ENCODE measurements around the gene BAZ2B. TPM values are rescaled to one million over a fixed set of nuclear protein-coding genes. Genes with fewer than 3 reads are reported as not detected.

BAZ2B gene
- total RNA-seq, 1 experiment from 2014 or later: 19.9 TPM

DNA sequence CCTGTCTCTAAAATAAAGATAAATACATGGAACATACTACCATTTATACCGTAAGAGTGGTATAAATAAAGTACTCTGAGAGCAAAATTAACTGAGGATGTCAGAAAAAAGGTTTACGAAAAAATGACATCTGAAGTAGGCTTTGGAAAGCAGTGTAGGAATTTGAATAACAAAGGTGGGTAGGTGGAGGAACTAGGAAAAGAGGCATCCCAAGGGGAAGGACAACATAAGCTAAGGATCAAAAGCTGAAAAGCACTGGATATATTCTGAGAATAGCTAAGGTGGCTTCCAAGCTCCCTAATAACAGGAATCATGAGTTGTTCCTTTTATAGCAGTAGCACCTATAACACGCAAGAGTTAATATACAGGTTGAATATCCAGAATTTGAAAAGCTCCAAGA is 91.3 kb downstream of the BAZ2B start:
- no peaks in the 10 kb centered on the region for H3K27me3 ChIP-seq (ENCODE audit: insufficient read depth, low read length)
- no peaks in the 10 kb centered on the region for H3K36me3 ChIP-seq (ENCODE audit: control insufficient read depth in 1 of 2, insufficient read depth in 2 of 2, low read length in 2 of 2)
- CTCF ChIA-PET: no interaction called here
- H3K4me3 ChIP-seq (replicated peaks in 1 of 2; ENCODE audit: low read depth in 1 of 2, low read length in 2 of 2): no peak overlapping the region
- H3K79me2 ChIP-seq (ENCODE audit: insufficient read depth, low read length): no peaks in the 10 kb centered on the region
- no peak overlapping the region for H3K27ac ChIP-seq (ENCODE audit: low read depth, low read length)
- H3K4me1 ChIP-seq (ENCODE audit: control insufficient read depth in 1 of 2, insufficient read depth in 2 of 2, low read length in 2 of 2): no peaks in the 10 kb centered on the region
- no peak for TF ChIP-seq FOSL1 (IDR thresholded peaks at IDR 0.05; ENCODE audit: low read depth)
- no peak for TF ChIP-seq SRF (IDR thresholded peaks at IDR 0.05; ENCODE audit: low read depth)
- TF ChIP-seq SIN3A (IDR thresholded peaks at IDR 0.05; ENCODE audit: low read depth): no peak
- TF ChIP-seq JUND (IDR thresholded peaks at IDR 0.05): no peak
- TF ChIP-seq, protein P1, sequence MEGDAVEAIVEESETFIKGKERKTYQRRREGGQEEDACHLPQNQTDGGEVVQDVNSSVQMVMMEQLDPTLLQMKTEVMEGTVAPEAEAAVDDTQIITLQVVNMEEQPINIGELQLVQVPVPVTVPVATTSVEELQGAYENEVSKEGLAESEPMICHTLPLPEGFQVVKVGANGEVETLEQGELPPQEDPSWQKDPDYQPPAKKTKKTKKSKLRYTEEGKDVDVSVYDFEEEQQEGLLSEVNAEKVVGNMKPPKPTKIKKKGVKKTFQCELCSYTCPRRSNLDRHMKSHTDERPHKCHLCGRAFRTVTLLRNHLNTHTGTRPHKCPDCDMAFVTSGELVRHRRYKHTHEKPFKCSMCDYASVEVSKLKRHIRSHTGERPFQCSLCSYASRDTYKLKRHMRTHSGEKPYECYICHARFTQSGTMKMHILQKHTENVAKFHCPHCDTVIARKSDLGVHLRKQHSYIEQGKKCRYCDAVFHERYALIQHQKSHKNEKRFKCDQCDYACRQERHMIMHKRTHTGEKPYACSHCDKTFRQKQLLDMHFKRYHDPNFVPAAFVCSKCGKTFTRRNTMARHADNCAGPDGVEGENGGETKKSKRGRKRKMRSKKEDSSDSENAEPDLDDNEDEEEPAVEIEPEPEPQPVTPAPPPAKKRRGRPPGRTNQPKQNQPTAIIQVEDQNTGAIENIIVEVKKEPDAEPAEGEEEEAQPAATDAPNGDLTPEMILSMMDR (IDR thresholded peaks at IDR 0.05 in 2 of 3, conservative IDR thresholded peaks at IDR 0.05 in 1 of 3; ENCODE audit: borderline replicate concordance in 1 of 3, insufficient read depth in 1 of 3, low read depth in 2 of 3, low read length in 2 of 3): no peak
- TF ChIP-seq, protein P2, sequence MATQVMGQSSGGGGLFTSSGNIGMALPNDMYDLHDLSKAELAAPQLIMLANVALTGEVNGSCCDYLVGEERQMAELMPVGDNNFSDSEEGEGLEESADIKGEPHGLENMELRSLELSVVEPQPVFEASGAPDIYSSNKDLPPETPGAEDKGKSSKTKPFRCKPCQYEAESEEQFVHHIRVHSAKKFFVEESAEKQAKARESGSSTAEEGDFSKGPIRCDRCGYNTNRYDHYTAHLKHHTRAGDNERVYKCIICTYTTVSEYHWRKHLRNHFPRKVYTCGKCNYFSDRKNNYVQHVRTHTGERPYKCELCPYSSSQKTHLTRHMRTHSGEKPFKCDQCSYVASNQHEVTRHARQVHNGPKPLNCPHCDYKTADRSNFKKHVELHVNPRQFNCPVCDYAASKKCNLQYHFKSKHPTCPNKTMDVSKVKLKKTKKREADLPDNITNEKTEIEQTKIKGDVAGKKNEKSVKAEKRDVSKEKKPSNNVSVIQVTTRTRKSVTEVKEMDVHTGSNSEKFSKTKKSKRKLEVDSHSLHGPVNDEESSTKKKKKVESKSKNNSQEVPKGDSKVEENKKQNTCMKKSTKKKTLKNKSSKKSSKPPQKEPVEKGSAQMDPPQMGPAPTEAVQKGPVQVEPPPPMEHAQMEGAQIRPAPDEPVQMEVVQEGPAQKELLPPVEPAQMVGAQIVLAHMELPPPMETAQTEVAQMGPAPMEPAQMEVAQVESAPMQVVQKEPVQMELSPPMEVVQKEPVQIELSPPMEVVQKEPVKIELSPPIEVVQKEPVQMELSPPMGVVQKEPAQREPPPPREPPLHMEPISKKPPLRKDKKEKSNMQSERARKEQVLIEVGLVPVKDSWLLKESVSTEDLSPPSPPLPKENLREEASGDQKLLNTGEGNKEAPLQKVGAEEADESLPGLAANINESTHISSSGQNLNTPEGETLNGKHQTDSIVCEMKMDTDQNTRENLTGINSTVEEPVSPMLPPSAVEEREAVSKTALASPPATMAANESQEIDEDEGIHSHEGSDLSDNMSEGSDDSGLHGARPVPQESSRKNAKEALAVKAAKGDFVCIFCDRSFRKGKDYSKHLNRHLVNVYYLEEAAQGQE (IDR thresholded peaks at IDR 0.05; ENCODE audit: low read depth): no peak
- no peak for TF ChIP-seq ELF1 (IDR thresholded peaks at IDR 0.05; ENCODE audit: borderline replicate concordance, low read depth)
- no peak for TF ChIP-seq POLR2AphosphoS5 (IDR thresholded peaks at IDR 0.05; ENCODE audit: low read depth, low read length)
- no peak for TF ChIP-seq CEBPB (IDR thresholded peaks at IDR 0.05; ENCODE audit: low read depth)
- no peak for TF ChIP-seq YY1 (IDR thresholded peaks at IDR 0.05; ENCODE audit: extremely low read depth, insufficient replicate concordance, low read depth, low read length)
- TF ChIP-seq RAD21 (IDR thresholded peaks at IDR 0.05; ENCODE audit: low read depth): no peak
- TF ChIP-seq, protein P3, sequence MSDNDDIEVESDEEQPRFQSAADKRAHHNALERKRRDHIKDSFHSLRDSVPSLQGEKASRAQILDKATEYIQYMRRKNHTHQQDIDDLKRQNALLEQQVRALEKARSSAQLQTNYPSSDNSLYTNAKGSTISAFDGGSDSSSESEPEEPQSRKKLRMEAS (IDR thresholded peaks at IDR 0.05): no peak
- no peak for TF ChIP-seq ZNF274 (IDR thresholded peaks at IDR 0.05; ENCODE audit: low read depth, low read length)
- TF ChIP-seq, protein P4, sequence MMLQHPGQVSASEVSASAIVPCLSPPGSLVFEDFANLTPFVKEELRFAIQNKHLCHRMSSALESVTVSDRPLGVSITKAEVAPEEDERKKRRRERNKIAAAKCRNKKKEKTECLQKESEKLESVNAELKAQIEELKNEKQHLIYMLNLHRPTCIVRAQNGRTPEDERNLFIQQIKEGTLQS (IDR thresholded peaks at IDR 0.05): no peak
- no peak for TF ChIP-seq TCF7L2 (IDR thresholded peaks at IDR 0.05; ENCODE audit: borderline replicate concordance, extremely low read depth, insufficient read depth, insufficient read length)
- TF ChIP-seq, protein P5, sequence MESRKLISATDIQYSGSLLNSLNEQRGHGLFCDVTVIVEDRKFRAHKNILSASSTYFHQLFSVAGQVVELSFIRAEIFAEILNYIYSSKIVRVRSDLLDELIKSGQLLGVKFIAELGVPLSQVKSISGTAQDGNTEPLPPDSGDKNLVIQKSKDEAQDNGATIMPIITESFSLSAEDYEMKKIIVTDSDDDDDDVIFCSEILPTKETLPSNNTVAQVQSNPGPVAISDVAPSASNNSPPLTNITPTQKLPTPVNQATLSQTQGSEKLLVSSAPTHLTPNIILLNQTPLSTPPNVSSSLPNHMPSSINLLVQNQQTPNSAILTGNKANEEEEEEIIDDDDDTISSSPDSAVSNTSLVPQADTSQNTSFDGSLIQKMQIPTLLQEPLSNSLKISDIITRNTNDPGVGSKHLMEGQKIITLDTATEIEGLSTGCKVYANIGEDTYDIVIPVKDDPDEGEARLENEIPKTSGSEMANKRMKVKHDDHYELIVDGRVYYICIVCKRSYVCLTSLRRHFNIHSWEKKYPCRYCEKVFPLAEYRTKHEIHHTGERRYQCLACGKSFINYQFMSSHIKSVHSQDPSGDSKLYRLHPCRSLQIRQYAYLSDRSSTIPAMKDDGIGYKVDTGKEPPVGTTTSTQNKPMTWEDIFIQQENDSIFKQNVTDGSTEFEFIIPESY (IDR thresholded peaks at IDR 0.05; ENCODE audit: extremely low read depth, insufficient replicate concordance, low read length): no peak
- TF ChIP-seq ZFX (IDR thresholded peaks at IDR 0.05): no peak
- TF ChIP-seq EGR1 (IDR thresholded peaks at IDR 0.05; ENCODE audit: low read depth): no peak
- RAD21 ChIA-PET (ENCODE audit: low non-redundant PET in 1 of 2, low total read pairs in 2 of 2, uncharacterized antibody in 2 of 2, unreplicated experiment in 2 of 2): no interaction called here
- no TSS peak for BruUV-seq (replicated peaks)
- H3K9me3 ChIP-seq (ENCODE audit: control insufficient read depth in 1 of 2, insufficient read depth in 1 of 2, low read depth in 1 of 2, low read length in 2 of 2): no peaks in the 10 kb centered on the region
- POLR2A ChIA-PET: no interaction called here
- no peak overlapping the region for H3K4me2 ChIP-seq (ENCODE audit: low read length)
- ATAC-seq (no peak), DNase-seq (ENCODE audit: low read depth, low spot score) (no peak)
- no peak overlapping the region for H3K9ac ChIP-seq (ENCODE audit: low read length)
- no peaks in the 10 kb centered on the region for H4K20me1 ChIP-seq (ENCODE audit: insufficient read depth)
- no peak overlapping the region for H2AFZ ChIP-seq (ENCODE audit: low read depth, low read length, poor library complexity, severe bottlenecking)
- no peaks in the 10 kb centered on the region for H3K9me2 ChIP-seq (ENCODE audit: insufficient read depth)
- intact Hi-C loops (cut with micrococcal nuclease): no loop called here
